DND-41 (cell line): ENCODE results near the gene EVA1C.
"Not testable (repeated sequence)": the region's sequence is repeated elsewhere in the genome, so short reads cannot be mapped to it uniquely, and the experiment has no call there.

ENCODE experiments used
- ATAC-seq: fragments of 200-7000 bp; cut with Tn5 transposase; 3 replicates; pipeline ENCODE4 v1.9.1; 2021; ENCODE audit warnings: low read depth; ENCODE audit not compliant: insufficient read depth
- DNase-seq: peaks from one replicate; pipeline ENCODE4 v3.0.0-alpha.2; 2020
- H2AFZ ChIP-seq: 2 replicates; pipeline ENCODE4 v1.6.0; 2012; ENCODE audit warnings: low read depth, low read length
- H3K27ac ChIP-seq: 2 replicates; pipeline ENCODE4 v1.5.1; 2012; ENCODE audit warnings: low read length, inconsistent platforms
- H3K27me3 ChIP-seq: fragments of 200-600 bp; sonication (generic); 2 replicates; pipeline ENCODE4 v1.6.0; 2012; ENCODE audit warnings: low read length, mild to moderate bottlenecking, inconsistent platforms; ENCODE audit not compliant: insufficient read depth, poor library complexity
- H3K36me3 ChIP-seq: 2 replicates; pipeline ENCODE4 v1.5.1; 2012; ENCODE audit warnings: low read length, inconsistent platforms; ENCODE audit not compliant: insufficient read depth
- H3K4me1 ChIP-seq: 2 replicates; pipeline ENCODE4 v1.5.1; 2012; ENCODE audit warnings: mild to moderate bottlenecking, low read length; ENCODE audit not compliant: insufficient read depth
- H3K4me2 ChIP-seq: 2 replicates; pipeline ENCODE4 v1.6.0; 2012; ENCODE audit warnings: mild to moderate bottlenecking, moderate library complexity, low read length, inconsistent platforms; ENCODE audit not compliant: insufficient read depth
- H3K4me3 ChIP-seq, 2 experiments: fragments of 200-600 bp in 1 of 2; shearing (Covaris generic) in 1 of 2; 2 replicates each; pipeline ENCODE4 v1.5.1; 2012 to 2016; ENCODE audit warnings: inconsistent platforms in 2 of 2, low read length in 2 of 2, mild to moderate bottlenecking in 2 of 2, low read depth in 1 of 2, moderate library complexity in 1 of 2
- H3K79me2 ChIP-seq: 2 replicates; pipeline ENCODE4 v1.6.0; 2012; ENCODE audit warnings: low read length, inconsistent platforms; ENCODE audit not compliant: insufficient read depth
- H3K9ac ChIP-seq: 2 replicates; pipeline ENCODE4 v1.6.0; 2012; ENCODE audit warnings: low read depth, mild to moderate bottlenecking, inconsistent platforms, low read length, moderate library complexity
- H3K9me3 ChIP-seq: 2 replicates; pipeline ENCODE4 v1.5.1; 2012; ENCODE audit warnings: low read length, moderate library complexity, mild to moderate bottlenecking, inconsistent platforms; ENCODE audit not compliant: insufficient read depth, severe bottlenecking
- H4K20me1 ChIP-seq: 2 replicates; pipeline ENCODE4 v1.6.0; 2012; ENCODE audit warnings: low read length; ENCODE audit not compliant: insufficient read depth
- EZH2 ChIP-seq: IDR thresholded peaks from 3 replicates; pipeline ENCODE4 v1.6.1; 2012; ENCODE audit warnings: borderline replicate concordance, low read depth, mild to moderate bottlenecking, moderate library complexity, low read length, inconsistent platforms; ENCODE audit not compliant: severe bottlenecking
- TF ChIP-seq, protein P1 (sequence below): IDR thresholded peaks from 2 replicates; pipeline ENCODE4 v1.5.1; 2012; ENCODE audit warnings: borderline replicate concordance, low read length, moderate library complexity, mild to moderate bottlenecking; ENCODE audit not compliant: poor library complexity, severe bottlenecking; ENCODE audit errors: extremely low read depth

The EVA1C gene

DNA sequence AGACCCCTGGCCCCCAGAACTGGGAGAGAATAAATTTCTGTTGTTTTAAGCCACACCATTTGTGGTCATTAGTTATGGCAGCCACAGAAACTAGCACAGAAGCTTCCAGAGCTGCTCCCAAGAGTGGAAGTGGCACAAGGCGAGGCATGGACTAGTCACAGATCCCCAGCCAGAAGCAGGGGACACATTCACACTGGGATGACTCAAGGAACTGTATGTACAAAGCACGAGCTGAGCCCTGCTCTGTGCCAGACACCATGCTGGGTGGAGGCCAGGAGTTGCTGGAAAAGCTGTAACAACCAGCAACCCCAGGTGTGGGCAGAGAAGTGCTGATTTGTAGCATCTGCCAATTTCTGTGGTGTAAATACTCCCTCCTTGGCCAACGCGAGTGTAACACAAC, 117.2 kb downstream of the EVA1C start:
- no peak overlapping the region for H3K4me2 ChIP-seq
- ATAC-seq (no peak), DNase-seq (no peak)
- H3K27ac ChIP-seq: no peak overlapping the region
- TF ChIP-seq, protein P1, sequence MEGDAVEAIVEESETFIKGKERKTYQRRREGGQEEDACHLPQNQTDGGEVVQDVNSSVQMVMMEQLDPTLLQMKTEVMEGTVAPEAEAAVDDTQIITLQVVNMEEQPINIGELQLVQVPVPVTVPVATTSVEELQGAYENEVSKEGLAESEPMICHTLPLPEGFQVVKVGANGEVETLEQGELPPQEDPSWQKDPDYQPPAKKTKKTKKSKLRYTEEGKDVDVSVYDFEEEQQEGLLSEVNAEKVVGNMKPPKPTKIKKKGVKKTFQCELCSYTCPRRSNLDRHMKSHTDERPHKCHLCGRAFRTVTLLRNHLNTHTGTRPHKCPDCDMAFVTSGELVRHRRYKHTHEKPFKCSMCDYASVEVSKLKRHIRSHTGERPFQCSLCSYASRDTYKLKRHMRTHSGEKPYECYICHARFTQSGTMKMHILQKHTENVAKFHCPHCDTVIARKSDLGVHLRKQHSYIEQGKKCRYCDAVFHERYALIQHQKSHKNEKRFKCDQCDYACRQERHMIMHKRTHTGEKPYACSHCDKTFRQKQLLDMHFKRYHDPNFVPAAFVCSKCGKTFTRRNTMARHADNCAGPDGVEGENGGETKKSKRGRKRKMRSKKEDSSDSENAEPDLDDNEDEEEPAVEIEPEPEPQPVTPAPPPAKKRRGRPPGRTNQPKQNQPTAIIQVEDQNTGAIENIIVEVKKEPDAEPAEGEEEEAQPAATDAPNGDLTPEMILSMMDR: no peak
- no peak for TF ChIP-seq EZH2
- H3K4me1 ChIP-seq: no peaks in the 10 kb centered on the region
- H3K9ac ChIP-seq: no peak overlapping the region
- no peaks in the 10 kb centered on the region for H3K9me3 ChIP-seq
- H3K79me2 ChIP-seq: no peaks in the 10 kb centered on the region
- H3K4me3 ChIP-seq: no peak overlapping the region
- no peaks in the 10 kb centered on the region for H4K20me1 ChIP-seq
- no peaks in the 10 kb centered on the region for H3K27me3 ChIP-seq
- no peak overlapping the region for H2AFZ ChIP-seq
- no peaks in the 10 kb centered on the region for H3K36me3 ChIP-seq

DNA sequence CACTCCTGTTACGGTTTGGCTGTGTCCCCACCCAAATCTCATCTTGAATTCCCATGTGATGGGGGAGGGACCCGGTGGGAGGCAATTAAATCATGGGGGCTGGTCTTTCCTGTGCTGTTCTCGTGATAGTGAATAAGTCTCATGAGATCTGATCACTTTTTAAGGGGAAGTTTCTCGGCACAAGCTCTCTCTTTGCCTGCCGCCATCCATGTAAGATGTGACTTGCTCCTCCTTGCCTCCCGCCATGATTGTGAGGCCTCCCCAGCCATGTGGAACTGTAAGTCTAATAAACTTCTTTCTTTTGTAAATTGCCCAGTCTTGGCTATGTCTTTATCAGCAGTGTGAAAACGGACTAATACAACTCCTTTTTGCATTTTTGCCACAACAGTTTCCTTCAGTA, 118.3 kb downstream of the EVA1C start:
- H3K36me3 ChIP-seq, H3K27ac ChIP-seq, H3K9ac ChIP-seq, H3K4me3 ChIP-seq, H3K4me1 ChIP-seq, ATAC-seq, H3K27me3 ChIP-seq, H2AFZ ChIP-seq, H3K4me2 ChIP-seq, DNase-seq, H3K9me3 ChIP-seq, H4K20me1 ChIP-seq, H3K79me2 ChIP-seq: not testable (repeated sequence)

DNA sequence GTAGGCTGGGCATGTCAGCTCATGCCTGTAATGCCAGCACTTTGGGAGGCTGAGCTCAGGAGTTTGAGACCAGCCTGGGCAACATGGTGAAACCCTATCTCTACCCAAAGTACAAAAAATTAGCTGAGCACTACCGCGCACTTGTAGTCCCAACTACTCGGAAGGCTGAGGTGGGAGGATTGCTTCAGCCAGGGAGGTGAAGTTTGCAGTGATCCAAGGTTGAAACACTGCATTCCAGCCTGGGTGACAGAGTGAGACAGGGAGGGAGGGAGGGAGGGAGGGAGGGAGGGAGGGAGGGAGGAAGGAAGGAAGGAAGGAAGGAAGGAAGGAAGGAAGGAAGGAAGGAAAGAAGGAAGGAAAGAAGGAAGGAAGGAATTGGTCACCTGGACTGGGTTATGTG, 119.1 kb downstream of the EVA1C start:
- DNase-seq, H3K9ac ChIP-seq, H3K79me2 ChIP-seq, H3K4me3 ChIP-seq, H4K20me1 ChIP-seq, H3K27me3 ChIP-seq, H2AFZ ChIP-seq, H3K4me2 ChIP-seq, H3K9me3 ChIP-seq, H3K36me3 ChIP-seq, ATAC-seq, H3K4me1 ChIP-seq, H3K27ac ChIP-seq: not testable (repeated sequence)

DNA sequence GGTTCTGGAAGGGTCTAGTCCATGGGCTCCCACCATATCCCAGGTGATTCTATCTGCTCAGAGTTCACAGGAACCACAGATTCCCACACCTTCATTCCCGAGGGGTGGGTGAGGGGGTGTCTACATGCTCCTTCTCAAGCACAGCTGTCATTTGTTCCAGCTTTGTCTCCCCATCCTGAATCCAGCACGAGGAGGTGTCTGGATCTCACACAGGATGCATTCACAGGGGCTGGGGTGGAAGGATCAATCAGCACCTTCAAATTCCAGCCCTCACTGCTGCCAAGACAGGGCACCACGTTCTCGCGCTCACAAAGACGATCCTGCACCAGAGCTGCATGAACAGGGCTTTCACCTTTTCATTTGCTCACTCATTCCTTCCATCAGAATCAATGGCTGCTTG, 120.1 kb downstream of the EVA1C start:
- H3K36me3 ChIP-seq: no peaks in the 10 kb centered on the region
- H3K4me1 ChIP-seq: no peaks in the 10 kb centered on the region
- no peak overlapping the region for H3K9ac ChIP-seq
- H3K27me3 ChIP-seq: no peaks in the 10 kb centered on the region
- no peak overlapping the region for H3K27ac ChIP-seq
- no peaks in the 10 kb centered on the region for H3K79me2 ChIP-seq
- TF ChIP-seq, protein P1: no peak
- no peak for TF ChIP-seq EZH2
- ATAC-seq (no peak), DNase-seq (no peak)
- H3K4me3 ChIP-seq: no peak overlapping the region
- H4K20me1 ChIP-seq: no peaks in the 10 kb centered on the region
- no peak overlapping the region for H2AFZ ChIP-seq
- H3K9me3 ChIP-seq: no peaks in the 10 kb centered on the region
- no peak overlapping the region for H3K4me2 ChIP-seq

DNA sequence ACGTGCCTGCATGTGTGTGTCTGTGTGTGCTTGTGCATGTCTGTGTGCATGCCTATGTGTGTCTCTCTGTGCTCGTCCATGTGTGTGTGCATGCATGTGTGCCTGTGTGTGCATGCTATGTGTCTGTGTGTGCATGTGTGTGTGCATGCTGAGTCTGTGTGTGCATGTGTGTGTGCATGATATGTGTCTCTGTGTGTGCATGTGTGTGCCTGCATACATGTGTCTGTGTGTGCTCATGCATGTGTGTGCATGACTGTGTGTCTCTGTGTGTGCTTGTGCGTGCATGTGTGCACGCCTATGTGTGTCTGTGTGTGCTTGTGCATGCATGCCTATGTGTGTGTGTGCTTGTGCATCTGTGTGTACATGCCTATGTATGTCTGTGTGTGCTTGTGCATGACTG, 120.5 kb downstream of the EVA1C start:
- DNase-seq: no peak
- Histone ChIP-seq H4K20me1 (no peaks in the 10 kb centered on the region), H3K4me3 (no peak overlapping the region), H3K9ac (no peak overlapping the region), H3K4me1 (no peaks in the 10 kb centered on the region), H3K9me3 (no peaks in the 10 kb centered on the region), H3K27me3 (no peaks in the 10 kb centered on the region), H3K4me2 (no peak overlapping the region), H3K36me3 (no peaks in the 10 kb centered on the region), H3K79me2 (no peaks in the 10 kb centered on the region), H3K27ac (no peak overlapping the region), H2AFZ (no peak overlapping the region)
- no peak for ATAC-seq
- TF ChIP-seq, protein P1: no peak
- no peak for TF ChIP-seq EZH2
